Liver (tissue), 9 donors: ENCODE data around the gene KCNJ4. TPM values are rescaled to one million over a fixed set of nuclear protein-coding genes. Genes with fewer than 3 reads are reported as not detected.

Experiments
- DNase-seq: peaks from one replicate; pipeline ENCODE4 v3.0.0-alpha.2; 2017; ENCODE audit warnings: low spot score
- H3K27ac ChIP-seq, 2 donors: one replicate each; pipeline ENCODE4 v1.7.0; 2013; ENCODE audit warnings: inconsistent platforms in 2 of 2, low read length in 2 of 2, control low read depth in 1 of 2, low read depth in 1 of 2, mild to moderate bottlenecking in 1 of 2
- H3K27me3 ChIP-seq, 4 donors: one replicate each; pipeline versions ENCODE4 v1.6.1 to v1.7.0; 2013; ENCODE audit warnings: low read length in 3 of 4, inconsistent platforms in 1 of 4, mild to moderate bottlenecking in 1 of 4, moderate library complexity in 1 of 4; ENCODE audit not compliant: control insufficient read depth in 4 of 4, insufficient read depth in 4 of 4
- H3K36me3 ChIP-seq, 4 donors: one replicate each; pipeline versions ENCODE4 v1.6.1 to v1.7.0; 2013; ENCODE audit warnings: low read length in 3 of 4, mild to moderate bottlenecking in 3 of 4, low read depth in 1 of 4, moderate library complexity in 1 of 4; ENCODE audit not compliant: control insufficient read depth in 4 of 4, insufficient read depth in 3 of 4
- H3K4me1 ChIP-seq, 4 donors: one replicate each; pipeline versions ENCODE4 v1.6.1 to v1.7.0; 2013; ENCODE audit warnings: low read length in 3 of 4, mild to moderate bottlenecking in 3 of 4, moderate library complexity in 1 of 4; ENCODE audit not compliant: control insufficient read depth in 4 of 4, insufficient read depth in 4 of 4
- H3K4me3 ChIP-seq, 3 donors: one replicate each; pipeline versions ENCODE4 v1.6.1 to v1.7.0; 2013; ENCODE audit warnings: low read length in 3 of 3, control low read depth in 1 of 3, low read depth in 1 of 3, mild to moderate bottlenecking in 1 of 3
- H3K9ac ChIP-seq, 2 donors: one replicate each; pipeline ENCODE4 v1.7.0; 2013; ENCODE audit warnings: low read length in 2 of 2, mild to moderate bottlenecking in 2 of 2, moderate library complexity in 2 of 2, control low read depth in 1 of 2, low read depth in 1 of 2
- H3K9me3 ChIP-seq, 4 donors: one replicate each; pipeline versions ENCODE4 v1.6.1 to v1.7.0; 2013; ENCODE audit warnings: low read length in 3 of 4; ENCODE audit not compliant: control insufficient read depth in 4 of 4
- ATF3 ChIP-seq: IDR thresholded peaks from 2 replicates; pipeline ENCODE4 v1.6.1; 2016; ENCODE audit warnings: antibody characterized with exemption
- CTCF ChIP-seq: fragments of 150-350 bp; IDR thresholded peaks from 2 replicates; pipeline ENCODE4 v1.5.1; 2017; ENCODE audit warnings: improper control_type of control experiment, low read depth, low read length; ENCODE audit not compliant: missing input control
- EGR1 ChIP-seq, 2 donors: IDR thresholded peaks; 2 replicates each; pipeline ENCODE4 v1.6.1; 2016 to 2018; ENCODE audit warnings: antibody characterized with exemption in 2 of 2, low read depth in 2 of 2
- FOXA1 ChIP-seq: IDR thresholded peaks from 2 replicates; pipeline ENCODE4 v1.6.1; 2016; ENCODE audit warnings: antibody characterized with exemption
- FOXA2 ChIP-seq: IDR thresholded peaks from 2 replicates; pipeline ENCODE4 v1.6.1; 2016; ENCODE audit warnings: antibody characterized with exemption
- GABPA ChIP-seq, 2 donors: IDR thresholded peaks in 1 of 2; conservative IDR thresholded peaks in 1 of 2; 2 replicates each; pipeline ENCODE4 v1.6.1; 2016; ENCODE audit warnings: antibody characterized with exemption in 2 of 2, mild to moderate bottlenecking in 1 of 2, moderate library complexity in 1 of 2
- HNF4A ChIP-seq, 2 donors: conservative IDR thresholded peaks; 2 replicates each; pipeline ENCODE4 v1.6.1; 2016; ENCODE audit warnings: antibody characterized with exemption in 2 of 2, mild to moderate bottlenecking in 2 of 2
- HNF4G ChIP-seq: IDR thresholded peaks from 2 replicates; pipeline ENCODE4 v1.6.1; 2016; ENCODE audit warnings: antibody characterized with exemption
- JUND ChIP-seq, 2 donors: IDR thresholded peaks; 2 replicates each; pipeline ENCODE4 v1.6.1; 2016; ENCODE audit warnings: antibody characterized with exemption in 2 of 2
- MAX ChIP-seq: IDR thresholded peaks from 2 replicates; pipeline ENCODE4 v1.6.1; 2016; ENCODE audit warnings: antibody characterized with exemption
- NR2F2 ChIP-seq: IDR thresholded peaks from 2 replicates; pipeline ENCODE4 v1.6.1; 2016; ENCODE audit warnings: antibody characterized with exemption
- REST ChIP-seq: IDR thresholded peaks from 2 replicates; pipeline ENCODE4 v1.6.1; 2016; ENCODE audit warnings: antibody characterized with exemption, mild to moderate bottlenecking
- RXRA ChIP-seq, 2 donors: IDR thresholded peaks; 2 replicates each; pipeline ENCODE4 v1.6.1; 2017 to 2018; ENCODE audit warnings: antibody characterized with exemption in 2 of 2, mild to moderate bottlenecking in 1 of 2
- SP1 ChIP-seq: IDR thresholded peaks from 2 replicates; pipeline ENCODE4 v1.6.1; 2018; ENCODE audit warnings: antibody characterized with exemption, mild to moderate bottlenecking
- TAF1 ChIP-seq: conservative IDR thresholded peaks from 2 replicates; pipeline ENCODE4 v1.6.1; 2016; ENCODE audit warnings: antibody characterized with exemption, mild to moderate bottlenecking
- YY1 ChIP-seq: IDR thresholded peaks from 2 replicates; pipeline ENCODE4 v1.6.1; 2016; ENCODE audit warnings: antibody characterized with exemption, mild to moderate bottlenecking
- ZBTB33 ChIP-seq: IDR thresholded peaks from 2 replicates; pipeline ENCODE4 v1.6.1; 2016; ENCODE audit warnings: antibody characterized with exemption
- WGBS: extraction: QIAGEN DNeasy Blood & Tissue Kit; methylation state at CpG from one replicate; pipeline ENCODE4 v1.1.7; 2013; 5-methylcytosine and 5-hydroxymethylcytosine counted together
- polyA plus RNA-seq, 2 donors: library from polyadenylated mRNA; stranded (reverse) in 1 of 2; unstranded in 1 of 2; fragments of 200-250 nt in 1 of 2; fragments of >200 nt in 1 of 2; fragmentation: Nextera tagmentation in 1 of 2; extraction: Ambion mirVana in 1 of 2; gene quantifications; one replicate each; pipeline versions ENCODE4 v1.2.1 to v1.2.3, GENCODE V29; 2013 to 2015
- total RNA-seq, 2 donors: library from RNA; depleted of rRNA; stranded (reverse); fragments of >200 nt; gene quantifications; one replicate each; pipeline ENCODE4 v1.2.3, GENCODE V29; 2014
- donor health status: healthy.
- donor health status: healthy.
- donor health status: healthy.
- donor health status: healthy.
- donor health status: healthy.

KCNJ4 gene
- total and polyA plus RNA-seq, 4 donors = 0.05 TPM; not detected in 3

- Histone ChIP-seq H3K9ac (no peak overlapping the region), H3K27me3 (peaks cover 0 to 7% (median 3%) of the 10 kb centered on the region in 4 donors)
- WGBS = 78% methylated on average over 4 of the region's 4 CpGs
Observed at GRCh38 chr22:38451864-38452263, 3.1 kb downstream of the KCNJ4 start.

GRCh38 chr22:38451404-38451803 lies 3.6 kb downstream of the KCNJ4 start:
- H3K27me3 ChIP-seq = peaks cover 0 to 5% (median 2%) of the 10 kb centered on the region in 4 donors
- H3K4me3 ChIP-seq = no peak overlapping the region

More at GRCh38 chr22:38451864-38452263, 3.1 kb downstream of the KCNJ4 start:
- Histone ChIP-seq H3K27ac (no peak overlapping the region), H3K4me3 (no peak overlapping the region), H3K4me1 (peaks cover 0 to 12% (median 8%) of the 10 kb centered on the region in 4 donors), H3K9me3 (no peaks in the 10 kb centered on the region), H3K36me3 (no peaks in the 10 kb centered on the region)
- no peak for TF ChIP-seq MAX
- TF ChIP-seq GABPA (IDR thresholded peaks at IDR 0.05 in 1 of 2, conservative IDR thresholded peaks at IDR 0.05 in 1 of 2) = no peak
- no peak for TF ChIP-seq NR2F2
- no peak for TF ChIP-seq CTCF
- no peak for DNase-seq

More at GRCh38 chr22:38451404-38451803, 3.6 kb downstream of the KCNJ4 start:
- Histone ChIP-seq H3K9me3 (no peaks in the 10 kb centered on the region), H3K4me1 (peaks cover 0 to 12% (median 8%) of the 10 kb centered on the region in 4 donors), H3K9ac (no peak overlapping the region), H3K36me3 (no peaks in the 10 kb centered on the region), H3K27ac (no peak overlapping the region)
- TF ChIP-seq FOXA2 (no peak), JUND (IDR thresholded peaks at IDR 0.05) (no peak), YY1 (no peak), GABPA (IDR thresholded peaks at IDR 0.05 in 1 of 2, conservative IDR thresholded peaks at IDR 0.05 in 1 of 2) (no peak), MAX (no peak), NR2F2 (no peak), EGR1 (IDR thresholded peaks at IDR 0.05; ENCODE audit: low read depth in 2 of 2) (no peak), RXRA (IDR thresholded peaks at IDR 0.05) (no peak), TAF1 (no peak), FOXA1 (no peak), ATF3 (no peak), ZBTB33 (no peak), HNF4G (no peak), REST (no peak), SP1 (no peak), HNF4A (conservative IDR thresholded peaks at IDR 0.05) (no peak), CTCF (no peak)
- 97% methylated on average over 2 of the region's 2 CpGs for WGBS
- no peak for DNase-seq
